DOHH2 (cell line): ENCODE data around the gene POT1.

Source experiments
- CTCF ChIP-seq: fragments of 200-600 bp; sonication (generic); IDR thresholded peaks from one replicate; pipeline ENCODE4 v1.5.1; 2014; ENCODE audit warnings: antibody characterized with exemption, mild to moderate bottlenecking, low read depth, low read length; ENCODE audit not compliant: poor library complexity, severe bottlenecking
- EZH2phosphoT487 ChIP-seq: fragments of 200-600 bp; sonication (generic); IDR thresholded peaks from 2 replicates; pipeline ENCODE4 v1.6.1; 2017; ENCODE audit warnings: borderline replicate concordance, mild to moderate bottlenecking, antibody characterized with exemption, low read length, moderate library complexity, mixed read lengths

- TF ChIP-seq CTCF (no peak), EZH2phosphoT487 (no peak)
Observed at GRCh38 chr7:124943472-124943871, 13.8 kb upstream of the POT1 start.
